Measurements from ENCODE around the gene TRPM5.
A peak's percentile ranks its signal among the peaks of the same experiment; 100 is the strongest.

The TRPM5 gene

GRCh38 chr11:2477254-2477653 is 32.9 kb upstream of the TRPM5 start:
- Histone ChIP-seq H3K9me3 (peaks cover 0 to 4% (median 0%) of the 10 kb centered on the region in 3 donors), H3K4me1 (no peaks in the 10 kb centered on the region), H3K36me3 (no peaks in the 10 kb centered on the region), H3K27me3 (peaks cover 0 to 33% of the 10 kb centered on the region in 2 donors), H3K27ac (no peak overlapping the region), H3K4me3 (no peak overlapping the region)
- intact Hi-C loops (cut with DNase I; ENCODE audit: low total_unique reads): no loop called here
- TF ChIP-seq, protein P1, sequence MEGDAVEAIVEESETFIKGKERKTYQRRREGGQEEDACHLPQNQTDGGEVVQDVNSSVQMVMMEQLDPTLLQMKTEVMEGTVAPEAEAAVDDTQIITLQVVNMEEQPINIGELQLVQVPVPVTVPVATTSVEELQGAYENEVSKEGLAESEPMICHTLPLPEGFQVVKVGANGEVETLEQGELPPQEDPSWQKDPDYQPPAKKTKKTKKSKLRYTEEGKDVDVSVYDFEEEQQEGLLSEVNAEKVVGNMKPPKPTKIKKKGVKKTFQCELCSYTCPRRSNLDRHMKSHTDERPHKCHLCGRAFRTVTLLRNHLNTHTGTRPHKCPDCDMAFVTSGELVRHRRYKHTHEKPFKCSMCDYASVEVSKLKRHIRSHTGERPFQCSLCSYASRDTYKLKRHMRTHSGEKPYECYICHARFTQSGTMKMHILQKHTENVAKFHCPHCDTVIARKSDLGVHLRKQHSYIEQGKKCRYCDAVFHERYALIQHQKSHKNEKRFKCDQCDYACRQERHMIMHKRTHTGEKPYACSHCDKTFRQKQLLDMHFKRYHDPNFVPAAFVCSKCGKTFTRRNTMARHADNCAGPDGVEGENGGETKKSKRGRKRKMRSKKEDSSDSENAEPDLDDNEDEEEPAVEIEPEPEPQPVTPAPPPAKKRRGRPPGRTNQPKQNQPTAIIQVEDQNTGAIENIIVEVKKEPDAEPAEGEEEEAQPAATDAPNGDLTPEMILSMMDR (IDR thresholded peaks at IDR 0.05): no peak
- no peak for DNase-seq

DNA sequence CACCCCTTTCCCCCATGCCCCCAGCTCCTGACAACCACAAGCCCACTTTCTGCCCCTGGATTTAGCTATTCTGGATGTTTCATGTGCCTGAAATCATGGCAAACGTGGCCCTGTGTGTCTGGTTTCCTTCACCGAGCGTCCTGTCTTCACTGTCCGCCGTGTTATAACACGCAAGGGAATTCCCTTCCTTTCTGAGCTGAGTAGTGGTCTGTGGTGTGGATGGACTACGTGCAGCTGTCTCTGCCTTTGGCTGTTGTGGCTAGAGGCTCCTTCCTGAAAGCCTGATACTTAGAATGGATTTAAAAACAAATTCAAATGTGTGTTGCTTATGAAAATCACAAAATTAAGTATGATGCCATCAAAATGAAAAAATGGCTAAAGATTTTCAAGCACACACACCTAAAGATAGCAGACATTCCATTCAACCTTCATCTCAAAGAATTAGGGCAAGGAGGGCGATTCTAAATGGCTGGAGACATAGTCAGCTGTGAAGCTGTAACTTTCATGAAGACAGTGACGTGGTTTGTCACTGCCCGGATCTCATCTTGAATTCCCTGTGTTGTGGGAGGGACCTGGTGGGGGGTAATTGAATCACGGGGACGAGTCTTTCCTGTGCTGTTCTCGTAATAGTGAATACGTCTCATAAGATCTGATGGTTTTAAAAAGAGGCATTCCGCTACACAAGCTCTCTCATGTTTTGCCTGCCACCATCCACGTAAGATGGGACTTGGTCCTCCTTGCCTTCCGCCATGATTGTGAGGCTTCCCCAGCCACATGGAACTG is 31.0 kb upstream of the TRPM5 start:
- Histone ChIP-seq H3K27ac (no peak overlapping the region), H3K4me1 (no peaks in the 10 kb centered on the region), H3K4me3 (no peak overlapping the region), H3K9me3 (peaks cover 0 to 4% (median 0%) of the 10 kb centered on the region in 3 donors), H3K27me3 (peaks cover 0 to 44% of the 10 kb centered on the region in 2 donors), H3K36me3 (no peaks in the 10 kb centered on the region)
- intact Hi-C loops (cut with DNase I; ENCODE audit: low total_unique reads): no loop called here
- TF ChIP-seq, protein P1 (IDR thresholded peaks at IDR 0.05): no peak
- DNase-seq: peak in 1 of 2 donors; percentile 17

GRCh38 chr11:2474059-2474901 is 30.0 kb upstream of the TRPM5 start:
- Histone ChIP-seq H3K27me3 (peaks cover 0 to 44% of the 10 kb centered on the region in 2 donors), H3K4me1 (no peaks in the 10 kb centered on the region), H3K36me3 (no peaks in the 10 kb centered on the region), H3K27ac (no peak overlapping the region), H3K9me3 (no peaks in the 10 kb centered on the region), H3K4me3 (no peak overlapping the region)
- TF ChIP-seq, protein P1 (IDR thresholded peaks at IDR 0.05): no peak
- DNase-seq: peak in 1 of 2 donors; percentile 43
- intact Hi-C loops (cut with DNase I; ENCODE audit: low total_unique reads): no loop called here

GRCh38 chr11:2473361-2474058 is 29.2 kb upstream of the TRPM5 start:
- DNase-seq: peak in 1 of 2 donors; percentile 49
- intact Hi-C loops (cut with DNase I; ENCODE audit: low total_unique reads): no loop called here
- no peak overlapping the region for H3K27ac ChIP-seq

More at GRCh38 chr11:2473361-2474058, 29.2 kb upstream of the TRPM5 start:
- H3K4me3 ChIP-seq: no peak overlapping the region
- TF ChIP-seq, protein P1 (IDR thresholded peaks at IDR 0.05): no peak
- H3K27me3 ChIP-seq: peaks cover 0 to 44% of the 10 kb centered on the region in 2 donors
- H3K9me3 ChIP-seq: no peaks in the 10 kb centered on the region
- H3K4me1 ChIP-seq: no peaks in the 10 kb centered on the region
- no peaks in the 10 kb centered on the region for H3K36me3 ChIP-seq

Data from tibial artery (tissue), 4 donors.